Ishikawa (cell line): Measurements from ENCODE around the gene CHCHD5.

ENCODE experiments used
- MAX ChIP-seq: IDR thresholded peaks from 2 replicates; pipeline ENCODE4 v1.6.1; 2012
- REST ChIP-seq: IDR thresholded peaks from 2 replicates; pipeline ENCODE4 v1.6.1; 2012; ENCODE audit warnings: low read depth, mild to moderate bottlenecking
- TAF1 ChIP-seq: IDR thresholded peaks from 2 replicates; pipeline ENCODE4 v1.6.1; 2012; ENCODE audit warnings: low read depth, mild to moderate bottlenecking
- TCF12 ChIP-seq: IDR thresholded peaks from 2 replicates; pipeline ENCODE4 v1.6.1; 2012; ENCODE audit warnings: low read depth
- USF1 ChIP-seq: IDR thresholded peaks from 2 replicates; pipeline ENCODE4 v1.6.1; 2012

GRCh38 chr2:112572005-112572404 is 12.4 kb upstream of the CHCHD5 start:
- no peak for TF ChIP-seq TCF12
- no peak for TF ChIP-seq REST
- no peak for TF ChIP-seq USF1
- TF ChIP-seq MAX, result no peak
- no peak for TF ChIP-seq TAF1
